GM19467 (cell line): ENCODE data around the gene VWA2.

Experiments
- ATAC-seq: cut with Tn5 transposase; IDR thresholded peaks from one replicate; pipeline ENCODE4 v1.9.1; 2021; ENCODE audit warnings: mild to moderate bottlenecking, moderate library complexity; ENCODE audit not compliant: unreplicated experiment

Gene VWA2

DNA sequence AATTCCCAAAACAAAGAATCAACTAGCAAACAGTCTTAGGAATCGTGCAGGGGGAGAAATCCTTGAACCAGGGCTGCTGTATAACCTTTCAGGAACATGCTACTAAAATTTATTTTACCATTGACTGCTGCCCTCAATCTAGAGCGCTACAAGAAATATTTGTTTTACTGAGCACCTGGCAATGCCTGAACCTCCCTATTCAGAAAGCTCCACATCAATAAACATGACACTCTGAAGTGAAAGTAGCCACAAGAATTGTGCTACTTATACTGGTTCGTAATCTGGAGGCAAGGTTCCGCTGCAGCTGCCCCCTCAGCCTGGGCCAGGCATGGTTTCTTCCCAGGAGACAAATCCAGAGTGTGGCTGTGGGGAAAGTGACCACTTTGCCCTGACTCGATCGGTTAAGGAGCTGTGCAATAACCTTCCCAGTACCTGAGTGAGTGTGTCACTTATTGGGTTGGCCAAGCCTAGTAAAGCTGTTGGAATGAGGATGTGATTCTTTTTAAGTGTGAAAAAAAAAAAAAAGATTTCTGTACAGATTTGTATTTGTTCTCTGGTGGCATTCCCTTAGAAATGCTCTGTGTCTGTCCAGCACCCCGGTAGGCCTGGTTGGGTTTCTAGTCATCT is 7.7 kb downstream of the VWA2 start:
- no peak for ATAC-seq

DNA sequence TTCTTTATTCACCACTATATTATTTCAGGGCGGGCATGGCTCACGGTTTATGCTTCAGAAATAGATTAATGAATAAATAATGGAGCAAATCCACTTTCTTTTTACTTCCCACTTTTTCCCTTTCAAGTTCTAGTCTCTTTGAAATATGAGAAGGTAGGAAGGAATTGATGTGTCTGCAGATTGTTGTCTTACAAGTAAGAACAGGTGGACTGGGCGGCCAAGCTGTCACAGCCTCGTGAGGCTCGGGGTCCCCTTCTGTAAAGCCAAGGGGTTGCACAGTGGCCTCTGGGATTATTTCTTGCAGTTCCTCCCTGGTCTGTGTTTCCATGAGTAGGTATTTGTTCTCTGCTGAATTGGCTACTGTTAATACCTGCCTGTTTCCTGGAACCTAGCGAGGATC is 11.2 kb downstream of the VWA2 start:
- ATAC-seq: no peak

DNA sequence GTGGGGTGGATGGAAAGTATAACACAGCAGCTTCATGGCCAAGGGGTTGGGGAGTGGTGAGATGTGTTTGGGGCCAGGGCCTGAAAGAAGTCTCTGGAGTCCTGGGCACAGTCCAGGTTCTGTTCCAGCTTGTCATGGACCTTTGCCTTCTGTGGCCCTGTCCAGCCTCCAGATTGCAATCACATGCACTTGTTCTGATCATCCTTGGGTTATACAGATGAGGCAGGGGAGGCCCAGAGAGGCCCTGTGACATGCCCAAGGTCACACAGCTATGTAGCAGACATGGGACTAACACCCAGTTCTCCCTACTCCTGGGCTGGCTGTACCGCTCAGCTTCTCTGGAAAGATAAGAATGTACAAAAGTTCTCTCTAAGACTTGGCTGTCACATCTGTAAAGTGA is 11.7 kb downstream of the VWA2 start:
- no peak for ATAC-seq

DNA sequence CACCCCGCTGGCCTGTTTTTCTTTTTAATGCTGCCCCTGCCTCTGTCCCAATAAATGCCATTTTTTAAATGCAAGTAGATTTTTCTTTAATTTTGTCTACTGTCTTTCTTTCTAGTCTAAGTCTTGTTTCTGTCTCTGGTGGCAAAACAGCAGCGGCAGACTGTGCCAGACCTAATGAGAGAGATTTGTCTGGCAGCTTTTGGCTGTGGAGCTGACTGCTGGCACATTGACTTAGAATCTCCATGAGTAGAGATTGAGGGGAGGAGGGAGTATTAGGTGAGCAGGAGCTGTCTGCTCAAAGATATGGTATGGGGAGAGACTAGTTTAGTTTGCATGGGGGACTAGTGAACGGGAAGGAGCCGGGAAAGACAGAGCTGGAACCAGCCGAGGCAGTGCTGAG is 13.0 kb downstream of the VWA2 start:
- no peak for ATAC-seq

DNA sequence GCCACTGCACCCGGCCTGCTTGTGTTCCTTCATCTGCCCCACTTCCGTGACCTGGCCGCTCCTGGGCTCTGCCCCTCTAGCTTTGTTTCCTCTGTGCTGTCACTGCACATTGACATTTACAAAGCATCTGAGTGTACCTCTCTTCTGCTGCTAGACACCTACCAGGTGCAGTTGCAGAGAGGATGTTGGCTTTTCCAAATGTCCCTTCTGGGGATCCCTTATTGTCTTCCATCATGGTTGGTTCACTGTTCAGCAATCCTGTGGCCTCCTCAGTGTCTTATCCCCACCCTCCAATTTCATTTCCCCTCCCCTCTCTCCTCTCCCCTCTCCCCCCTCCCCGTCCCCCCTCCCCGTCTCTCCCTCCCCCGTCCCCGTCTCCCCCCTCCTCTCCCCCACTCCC is 13.8 kb downstream of the VWA2 start:
- ATAC-seq: no peak

DNA sequence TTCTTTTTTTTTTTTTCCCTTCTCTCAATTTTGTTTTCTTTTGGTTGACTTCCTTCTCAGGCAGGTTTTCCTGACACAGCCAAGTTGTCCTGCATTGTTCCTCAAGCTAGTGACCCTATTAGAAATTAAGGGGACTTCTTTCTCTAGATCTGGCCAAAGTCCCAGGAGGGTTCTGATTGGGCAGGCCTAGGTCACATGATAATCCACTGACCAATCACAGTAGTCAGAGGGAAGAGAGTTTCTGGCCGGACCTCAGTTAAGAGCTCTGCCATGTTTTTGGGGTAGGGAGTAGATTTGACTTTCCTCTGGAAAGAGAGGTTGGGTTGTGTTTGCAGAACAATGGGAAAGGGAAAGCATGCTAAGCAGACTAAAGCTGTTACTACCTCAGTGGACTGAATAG is 16.2 kb downstream of the VWA2 start:
- ATAC-seq: no peak

DNA sequence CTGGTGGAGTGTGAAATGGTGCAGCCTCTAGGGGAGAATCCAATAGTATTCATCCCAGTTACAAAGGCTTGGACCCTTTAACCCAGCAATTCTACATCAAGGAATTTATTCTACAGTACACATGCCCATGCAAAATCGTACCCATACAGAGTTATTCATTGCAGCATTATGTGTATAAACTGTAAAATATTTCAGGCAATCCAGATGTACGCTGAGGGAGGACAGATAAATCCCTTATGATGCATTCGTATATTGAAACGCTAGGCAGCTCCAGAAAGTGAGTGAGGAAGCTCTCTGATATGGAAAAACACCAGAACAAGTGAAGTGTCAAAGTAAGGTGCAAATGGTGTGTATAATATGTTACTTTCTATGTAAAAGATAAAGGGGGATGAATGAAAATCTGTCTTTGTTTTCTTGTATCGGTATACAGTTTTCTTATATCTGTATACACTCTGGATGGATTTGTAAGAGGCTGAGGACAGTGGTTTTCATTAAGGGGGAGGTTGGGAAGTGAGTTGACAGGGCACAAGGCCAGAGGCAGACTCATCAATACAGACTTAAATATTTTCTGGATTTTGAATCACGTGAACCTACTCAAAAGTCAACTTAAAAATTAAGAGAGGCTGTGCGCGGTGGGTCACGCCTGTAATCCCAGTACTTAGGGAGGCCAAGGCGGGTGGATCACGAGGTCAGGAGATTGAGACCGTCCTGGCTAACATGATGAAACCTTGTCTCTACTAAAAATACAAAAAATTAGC is 17.1 kb downstream of the VWA2 start:
- no peak for ATAC-seq

DNA sequence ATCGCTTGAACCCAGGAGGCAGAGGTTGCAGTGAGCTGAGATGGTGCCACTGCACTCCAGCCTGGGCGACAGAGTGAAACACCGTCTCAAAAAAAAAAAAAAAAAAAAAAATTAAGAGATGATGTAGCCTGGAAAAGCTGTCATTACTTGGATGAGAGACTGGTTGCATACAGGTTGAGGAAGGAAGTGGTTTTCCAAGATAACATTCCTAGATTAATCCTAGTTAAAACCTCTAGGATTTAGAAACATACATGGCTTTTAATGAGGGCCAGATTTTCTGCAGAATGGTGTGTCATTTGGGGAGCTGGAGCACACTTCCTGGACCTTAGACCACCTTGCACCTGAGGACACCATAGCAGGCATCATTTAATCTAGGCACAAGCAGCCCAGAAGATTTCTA is 17.8 kb downstream of the VWA2 start:
- no peak for ATAC-seq

DNA sequence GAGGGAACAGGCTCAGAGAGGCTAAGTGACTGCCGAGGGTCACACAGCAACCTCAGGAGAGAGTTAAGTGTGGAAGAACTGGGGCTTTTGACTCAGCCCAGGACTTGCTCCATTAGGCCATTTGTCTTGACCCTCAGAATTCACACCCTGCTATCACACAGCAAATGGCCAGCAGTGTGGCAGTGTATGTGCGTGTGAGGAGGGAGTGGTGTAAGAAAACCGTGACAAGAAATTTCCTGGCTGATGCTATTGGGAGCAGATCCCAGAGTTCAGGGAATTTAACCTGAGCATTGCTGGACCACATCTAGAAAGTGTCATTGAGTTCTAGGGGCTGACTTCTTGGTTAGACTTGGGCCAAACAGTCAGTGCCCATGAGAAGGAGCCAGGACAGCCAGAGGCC is 18.4 kb downstream of the VWA2 start:
- ATAC-seq: no peak

DNA sequence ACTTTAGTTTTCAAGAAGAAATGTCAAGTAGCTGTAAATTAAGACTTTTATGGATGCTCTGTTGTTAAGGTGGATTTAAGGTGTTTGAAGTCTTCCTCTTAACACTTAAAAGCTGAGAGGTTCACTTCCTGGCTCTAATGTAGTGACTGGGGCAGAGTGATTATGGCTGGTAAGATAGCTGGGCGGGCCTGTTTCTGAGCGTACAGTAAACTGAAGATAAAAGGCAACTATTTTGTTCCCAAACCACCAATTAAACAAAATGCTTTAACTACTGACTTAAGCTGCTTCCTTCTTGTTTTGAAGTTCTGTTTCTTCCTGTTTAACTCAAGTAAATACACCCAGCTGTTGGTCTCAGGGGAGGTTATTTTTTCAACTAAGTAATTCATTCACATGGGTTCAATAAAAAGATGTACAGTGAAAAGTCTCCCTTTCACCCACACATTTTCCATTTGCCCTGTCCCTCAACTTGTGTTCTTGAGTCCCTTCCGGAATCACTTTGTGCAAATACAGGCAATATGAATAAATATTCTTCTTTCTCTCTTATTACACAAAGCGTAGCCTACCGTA is 19.3 kb downstream of the VWA2 start:
- ATAC-seq: no peak

DNA sequence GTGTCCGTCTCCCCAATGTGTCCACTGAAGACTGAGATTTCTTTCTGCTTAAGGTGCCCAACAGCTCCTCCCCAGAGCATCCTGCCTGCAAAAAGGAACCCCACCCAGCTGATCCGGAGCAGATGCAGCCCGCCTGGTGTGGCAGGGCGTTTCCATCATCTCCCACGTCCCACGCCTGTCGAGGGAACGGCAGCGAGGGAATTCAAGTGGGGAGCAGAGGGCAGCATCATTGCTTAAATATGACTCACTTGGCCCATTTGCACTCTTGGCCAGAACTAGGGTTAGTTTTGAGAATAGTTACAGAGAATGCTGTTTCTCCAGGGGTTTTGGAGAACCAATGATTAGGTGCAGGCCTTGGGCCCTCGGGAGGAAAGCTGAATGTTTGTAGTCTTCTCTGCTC is 20.8 kb downstream of the VWA2 start:
- no peak for ATAC-seq

DNA sequence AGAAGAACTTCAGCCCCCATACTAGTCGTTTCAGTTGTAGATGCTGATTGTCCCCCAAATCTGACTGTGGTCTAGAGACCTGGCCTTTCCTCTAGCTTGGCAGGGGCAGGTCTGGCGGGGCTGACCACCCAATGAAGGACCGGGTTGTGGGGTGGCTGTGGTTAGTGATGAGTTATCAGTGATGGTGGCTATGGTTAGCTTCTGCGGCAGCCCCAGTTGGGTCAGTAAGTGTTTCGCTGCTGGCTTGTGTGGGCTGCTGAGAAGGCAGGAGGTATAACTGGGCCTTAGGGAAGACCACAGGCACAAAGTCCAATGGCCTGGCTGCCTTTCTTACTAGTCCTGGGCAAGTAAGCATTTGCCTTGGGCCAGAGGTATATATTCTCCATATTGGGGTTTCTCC is 21.3 kb downstream of the VWA2 start:
- ATAC-seq: no peak

DNA sequence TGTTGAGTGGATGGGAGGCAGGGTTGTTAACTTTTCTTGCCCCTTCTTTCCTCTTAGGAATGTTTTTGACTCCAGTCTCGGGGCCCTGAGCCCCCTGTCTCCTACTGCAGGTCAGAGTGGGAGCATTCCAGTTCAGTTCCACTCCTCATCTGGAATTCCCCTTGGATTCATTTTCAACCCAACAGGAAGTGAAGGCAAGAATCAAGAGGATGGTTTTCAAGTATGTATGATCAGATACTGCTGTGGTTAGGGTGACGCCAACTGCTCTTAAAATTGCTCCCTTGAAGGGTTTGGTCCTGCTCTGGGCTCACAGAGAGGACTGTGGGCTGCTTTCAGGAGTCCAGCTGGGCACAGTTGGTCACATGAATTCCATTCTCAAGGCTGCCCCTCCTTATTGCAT is 22.0 kb downstream of the VWA2 start:
- ATAC-seq: no peak

DNA sequence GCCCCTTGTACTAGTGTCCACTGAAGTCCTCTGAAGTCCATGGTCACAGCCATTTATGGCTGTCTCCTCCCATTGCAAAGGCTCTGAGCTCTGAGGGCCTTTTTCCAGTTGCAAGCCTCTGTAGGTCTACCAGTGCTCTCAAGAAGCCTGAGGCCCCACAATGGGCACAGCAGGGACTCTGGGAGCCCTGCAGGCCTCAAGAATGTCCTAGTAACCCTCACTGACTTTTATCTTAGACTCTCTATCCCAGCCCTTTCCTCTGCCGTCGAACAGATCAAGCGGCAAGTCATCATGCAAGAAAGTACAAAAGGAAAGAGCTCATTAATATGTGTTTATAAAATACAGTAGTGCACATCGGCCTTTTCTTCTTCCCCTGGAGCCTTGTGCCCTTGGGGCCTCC is 23.4 kb downstream of the VWA2 start:
- ATAC-seq: no peak

DNA sequence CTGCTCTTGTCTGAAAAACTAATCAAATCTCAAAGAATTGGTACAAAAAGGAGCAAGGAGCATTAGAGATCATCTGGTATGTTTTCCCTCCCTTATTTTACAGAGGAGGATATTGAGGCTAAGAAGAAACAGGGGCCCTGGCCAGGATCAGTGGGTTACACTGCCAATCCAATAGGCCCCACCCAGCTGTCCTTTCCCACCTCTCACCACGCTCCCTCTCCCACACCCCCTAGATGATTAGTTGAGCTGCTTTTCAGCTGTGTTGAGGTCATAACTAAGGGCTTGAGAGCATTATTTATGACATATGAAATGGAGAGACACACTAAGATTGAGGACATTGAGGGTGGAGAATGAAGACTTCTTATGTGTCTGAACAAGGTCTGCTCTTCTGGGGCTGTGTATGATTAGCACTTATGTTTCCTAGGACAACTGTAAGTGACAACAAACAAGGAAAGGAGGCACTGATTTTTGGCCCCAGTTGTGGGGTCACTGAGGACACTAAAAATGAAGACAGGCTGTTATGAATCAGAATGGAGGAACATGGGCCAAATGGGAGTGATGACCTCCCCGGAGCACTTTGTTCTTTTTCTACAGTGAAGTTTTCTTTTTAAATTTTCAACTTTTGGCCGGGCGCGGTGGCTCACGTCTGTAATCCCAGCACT is 26.5 kb downstream of the VWA2 start:
- no peak for ATAC-seq

DNA sequence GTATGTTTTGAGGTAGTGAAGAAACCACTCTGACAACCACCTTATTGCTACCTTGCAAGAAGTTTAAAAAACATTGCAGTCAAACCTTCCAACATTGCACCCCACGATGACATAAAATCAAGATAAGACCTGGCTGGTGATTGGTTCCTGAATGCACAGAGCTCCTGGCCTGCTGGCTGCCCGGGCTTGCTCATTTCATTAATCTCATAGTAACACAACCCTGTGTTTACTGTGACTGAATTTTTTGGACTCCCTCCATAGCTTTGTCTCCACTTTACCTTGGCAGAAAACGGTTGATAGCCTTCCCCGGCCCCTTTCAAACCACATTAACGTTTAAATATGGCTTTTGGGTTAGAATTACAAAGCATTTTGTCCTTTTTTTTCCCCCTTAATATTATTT is 27.5 kb downstream of the VWA2 start:
- no peak for ATAC-seq

DNA sequence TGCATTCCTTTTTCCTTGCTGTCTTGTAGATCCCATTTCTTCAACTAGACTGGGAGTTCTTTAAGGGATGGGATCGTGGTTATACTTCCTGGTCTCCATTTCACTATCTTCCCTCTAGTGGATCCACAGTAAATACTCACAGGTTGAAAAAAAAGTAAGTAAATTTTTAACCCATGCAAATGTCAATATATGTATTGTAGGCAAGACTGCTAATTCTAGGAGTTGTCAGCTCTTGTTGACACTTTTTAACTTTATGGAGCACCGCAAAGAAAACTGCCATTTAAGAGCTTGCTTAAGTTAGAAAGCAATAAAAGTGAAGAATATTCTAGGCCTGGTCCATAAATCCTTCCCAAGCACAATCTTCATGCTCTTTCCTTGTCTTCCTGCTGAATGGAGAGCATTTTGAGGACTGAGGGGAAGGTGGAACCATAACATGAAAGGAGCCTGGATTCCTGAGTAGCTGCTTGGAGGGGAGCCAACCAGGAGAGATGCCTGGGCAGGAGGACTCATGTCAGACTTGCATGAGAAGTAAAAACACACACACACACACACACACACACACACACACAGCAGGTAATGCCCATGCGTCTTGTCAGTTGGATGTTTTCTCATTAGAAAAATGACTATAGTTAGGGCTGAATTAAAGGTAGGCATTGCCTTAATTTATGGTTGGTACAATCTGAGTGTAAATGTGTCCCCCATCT is 32.2 kb downstream of the VWA2 start:
- no peak for ATAC-seq

DNA sequence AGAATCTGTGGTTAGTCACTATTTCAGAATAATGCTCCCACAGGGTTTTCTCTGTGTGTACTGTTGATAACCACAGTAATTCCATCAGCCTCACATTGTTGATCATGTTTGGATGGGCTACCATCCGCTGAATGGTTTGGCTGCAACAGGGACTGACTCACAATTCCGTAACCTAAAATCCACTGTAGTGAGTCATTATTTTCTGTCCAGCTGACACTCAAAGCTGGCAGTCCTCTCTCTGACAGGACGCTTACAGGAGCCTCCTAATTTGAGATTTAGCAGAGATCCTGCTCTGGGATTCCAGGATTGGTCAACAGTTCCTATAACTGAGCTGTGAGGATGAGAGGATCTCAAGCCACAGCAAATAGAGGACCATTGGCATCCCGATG is 32.7 kb downstream of the VWA2 start:
- ATAC-seq: no peak

DNA sequence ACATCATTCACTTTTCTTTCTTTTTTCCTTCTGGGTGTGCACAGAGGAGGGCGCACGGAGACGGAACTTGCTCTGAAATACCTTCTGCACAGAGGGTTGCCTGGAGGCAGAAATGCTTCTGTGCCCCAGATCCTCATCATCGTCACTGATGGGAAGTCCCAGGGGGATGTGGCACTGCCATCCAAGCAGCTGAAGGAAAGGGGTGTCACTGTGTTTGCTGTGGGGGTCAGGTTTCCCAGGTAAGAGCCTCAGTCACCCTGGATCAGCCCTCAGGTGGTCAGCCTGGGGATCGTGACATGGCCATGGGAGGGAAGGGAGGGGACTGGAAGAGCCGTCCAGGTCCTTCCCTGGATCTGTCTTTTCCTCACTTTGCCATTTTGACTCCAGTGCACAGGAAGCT is 33.6 kb downstream of the VWA2 start:
- ATAC-seq: no peak

DNA sequence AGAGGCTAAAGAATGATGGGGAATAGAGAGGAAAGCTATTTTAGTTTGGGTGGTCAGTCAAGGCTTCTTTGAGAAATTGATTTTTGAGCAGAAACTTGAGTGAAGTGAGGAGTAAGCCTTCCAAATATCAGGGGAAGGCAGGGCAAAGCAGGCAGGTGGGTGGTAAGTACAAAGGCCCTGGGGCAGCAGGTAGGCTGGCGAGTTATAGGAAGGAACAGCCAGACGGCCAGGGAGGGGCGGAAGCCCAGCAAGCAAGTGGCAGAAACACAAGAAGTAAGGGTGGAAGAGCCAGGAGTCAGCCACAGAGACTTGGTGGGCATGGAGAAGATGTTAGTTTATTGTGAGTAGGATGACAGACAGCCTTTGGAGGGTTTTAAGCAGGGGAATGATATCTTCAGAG is 34.9 kb downstream of the VWA2 start:
- ATAC-seq: no peak

DNA sequence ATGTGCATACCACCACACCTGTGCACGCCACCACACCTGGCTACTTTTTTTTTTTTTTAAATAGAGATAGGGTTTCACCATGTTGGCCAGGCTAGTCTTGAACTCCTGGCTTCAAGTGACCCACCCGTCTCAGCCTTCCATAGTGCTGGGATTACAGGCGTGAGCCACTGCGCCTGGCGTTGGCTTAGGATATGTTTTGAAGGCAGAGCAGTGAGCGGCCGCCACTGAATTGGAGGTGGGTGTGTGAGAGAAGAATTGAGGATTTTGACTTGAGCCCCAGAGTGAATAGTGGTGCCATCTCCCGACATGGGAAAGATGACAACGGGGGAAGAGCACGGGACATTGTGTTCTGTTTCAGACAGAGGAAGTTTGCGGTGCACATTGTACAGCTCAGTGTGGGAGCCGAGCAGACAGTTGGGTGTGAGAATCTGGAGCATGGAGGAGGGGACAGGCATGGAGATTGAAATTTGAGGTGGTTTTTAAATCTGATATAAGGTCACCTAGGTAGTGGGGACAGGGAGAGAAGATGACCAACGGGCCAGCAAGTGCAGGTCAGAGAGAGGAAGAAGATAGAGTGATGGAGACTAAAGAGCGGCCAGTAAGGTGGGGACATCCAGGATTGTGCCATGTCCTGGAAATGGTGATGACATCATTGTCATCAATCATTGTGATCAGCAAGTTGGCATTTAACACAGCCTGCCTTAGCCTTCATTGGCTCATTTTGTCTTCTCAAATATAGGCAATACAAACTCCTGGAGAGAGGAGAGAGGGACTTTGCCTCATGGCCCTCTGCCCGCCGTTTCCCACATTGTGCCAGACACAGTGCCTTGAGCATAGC is 35.8 kb downstream of the VWA2 start:
- ATAC-seq: no peak
